AG09309 (cell line): ENCODE measurements around the gene NRP1.
A peak's percentile ranks its signal among the peaks of the same experiment; 100 is the strongest.
"Not testable (repeated sequence)": the region's sequence is repeated elsewhere in the genome, so short reads cannot be mapped to it uniquely, and the experiment has no call there.

ENCODE experiments used
- DNase-seq: peaks from one replicate; pipeline ENCODE4 v3.0.0-alpha.2; 2010; ENCODE audit warnings: low read depth
- H3K4me3 ChIP-seq: 2 replicates; pipeline ENCODE4 v1.5.1; 2011; ENCODE audit warnings: mild to moderate bottlenecking, low read depth, low read length, moderate library complexity; ENCODE audit not compliant: control insufficient read depth
- CTCF ChIP-seq: IDR thresholded peaks from 2 replicates; pipeline ENCODE4 v1.5.1; 2011; ENCODE audit warnings: mild to moderate bottlenecking, low read depth, low read length, inconsistent platforms; ENCODE audit not compliant: insufficient read depth, control insufficient read depth; ENCODE audit errors: missing control alignments

The NRP1 gene

GRCh38 chr10:33227489-33227888 is 107.0 kb downstream of the NRP1 start:
- no peak for DNase-seq
- no peak overlapping the region for H3K4me3 ChIP-seq
- TF ChIP-seq CTCF: no peak

- DNase-seq: no peak
- no peak overlapping the region for H3K4me3 ChIP-seq
Measured at GRCh38 chr10:33224251-33224965, 110.1 kb downstream of the NRP1 start.

GRCh38 chr10:33223326-33224000 is 111.0 kb downstream of the NRP1 start:
- TF ChIP-seq CTCF: no peak
- no peak for DNase-seq
- no peak overlapping the region for H3K4me3 ChIP-seq

More at GRCh38 chr10:33224251-33224965, 110.1 kb downstream of the NRP1 start:
- no peak for TF ChIP-seq CTCF

- DNase-seq, H3K4me3 ChIP-seq: not testable (repeated sequence)
Measured at GRCh38 chr10:33222304-33222703, 112.2 kb downstream of the NRP1 start.

- no peak for TF ChIP-seq CTCF
- H3K4me3 ChIP-seq: no peak overlapping the region
- DNase-seq: no peak
Measured at GRCh38 chr10:33217854-33218253, 116.6 kb downstream of the NRP1 start.

GRCh38 chr10:33216661-33217427 is 117.6 kb downstream of the NRP1 start:
- no peak for TF ChIP-seq CTCF
- DNase-seq: no peak
- no peak overlapping the region for H3K4me3 ChIP-seq

GRCh38 chr10:33215635-33216034 is 118.8 kb downstream of the NRP1 start:
- DNase-seq: peak; percentile 53
- TF ChIP-seq CTCF: no peak
- H3K4me3 ChIP-seq: no peak overlapping the region
